ENCODE measurements around the gene PCDH17. TPM values are rescaled to one million over a fixed set of nuclear protein-coding genes. Genes with fewer than 3 reads are reported as not detected.

The PCDH17 gene
- total and polyA plus RNA-seq, 10 of the 15 experiments (the other 5 are each of a cell fraction or from before 2014, with no cell fraction given): under 0.01 to 0.58 (median 0.07) TPM; not detected in 6

GRCh38 chr13:57725480-57725879 is 93.9 kb downstream of the PCDH17 start:
- Histone ChIP-seq H3K27me3 (replicated peaks in 1 of 2; ENCODE audit: control insufficient read depth in 2 of 2, insufficient read depth in 2 of 2, low read length in 1 of 2) (no peaks in the 10 kb centered on the region), H3K4me2 (ENCODE audit: control insufficient read depth, insufficient read depth) (no peak overlapping the region), H3K4me1 (ENCODE audit: control insufficient read depth, insufficient read depth, low read length) (no peaks in the 10 kb centered on the region), H3K9me3 (replicated peaks; ENCODE audit: control insufficient read depth, insufficient read depth, low read length) (no peaks in the 10 kb centered on the region), H3K27ac (ENCODE audit: control insufficient read depth, insufficient read depth) (no peak overlapping the region), H4K20me1 (ENCODE audit: control insufficient read depth, insufficient read depth) (no peaks in the 10 kb centered on the region), H3K4me3 (no peak overlapping the region), H3K36me3 (ENCODE audit: control insufficient read depth in 2 of 2, insufficient read depth in 2 of 2, low read length in 1 of 2) (no peaks in the 10 kb centered on the region), H3K79me2 (ENCODE audit: control insufficient read depth, insufficient read depth, low read length) (no peaks in the 10 kb centered on the region), H3K9ac (ENCODE audit: control insufficient read depth, insufficient read depth, low read length) (no peak overlapping the region), H2AFZ (ENCODE audit: control insufficient read depth, low read depth, low read length) (no peak overlapping the region)
- no TSS peak for BruUV-seq (replicated peaks)
- no peak for DNase-seq (ENCODE audit: low read depth, low spot score)
- TF ChIP-seq BCL3 (IDR thresholded peaks at IDR 0.05; ENCODE audit: borderline replicate concordance, insufficient read depth, low read depth, low read length, poor library complexity, severe bottlenecking): no peak
- TF ChIP-seq TCF12 (IDR thresholded peaks at IDR 0.05; ENCODE audit: low read depth, low read length): no peak
- in situ Hi-C loops (cut with MboI) (no loop called here), intact Hi-C loops (cut with micrococcal nuclease; ENCODE audit: unreplicated experiment) (no loop called here)
- ChIA-PET RAD21 (ENCODE audit: unreplicated experiment) (no interaction called here), SMC1A (ENCODE audit: uncharacterized antibody, unreplicated experiment) (interaction anchor here (1.8 kb wide), 1 partner anchor 22 kb away, joined by 4 read pairs; no protein-coding TSS in a partner anchor), POLR2A (no interaction called here), CTCF (interaction anchor here (1.0 kb wide), 1 partner anchor 12 kb away, joined by 3 read pairs; no protein-coding TSS in a partner anchor)
- 0% methylated on average over 2 of the region's 2 CpGs for WGBS (ENCODE audit: insufficient coverage, insufficient replicate concordance, low lambda C conversion rate, missing lambda C conversion rate)
- no peak for ATAC-seq
- FAIRE-seq: no peak

GRCh38 chr13:57726981-57727380 is 95.4 kb downstream of the PCDH17 start:
- no peak overlapping the region for H3K27ac ChIP-seq (ENCODE audit: control insufficient read depth, insufficient read depth)
- ChIA-PET RAD21 (ENCODE audit: unreplicated experiment) (no interaction called here), SMC1A (ENCODE audit: uncharacterized antibody, unreplicated experiment) (interaction anchor here (0.7 to 1.8 kb wide), 3 partner anchors 23 to 1633 kb away, joined by 3 to 4 read pairs (median 3); no protein-coding TSS in a partner anchor), POLR2A (no interaction called here), CTCF (no interaction called here)
- TF ChIP-seq MYB (IDR thresholded peaks at IDR 0.05; ENCODE audit: borderline replicate concordance, low read depth, low read length) (no peak), BHLHE40 (IDR thresholded peaks at IDR 0.05; ENCODE audit: borderline replicate concordance in 1 of 2, low read depth in 2 of 2, low read length in 1 of 2) (no peak), ZNF274 (IDR thresholded peaks at IDR 0.05; ENCODE audit: insufficient read depth, insufficient read length) (no peak), ETV6 (conservative IDR thresholded peaks at IDR 0.05 in 1 of 2, IDR thresholded peaks at IDR 0.05 in 1 of 2; ENCODE audit: borderline replicate concordance in 1 of 2, low read depth in 1 of 2) (no peak), EP300 (IDR thresholded peaks at IDR 0.05; ENCODE audit: borderline replicate concordance in 1 of 2, control insufficient read depth in 1 of 2, low read depth in 2 of 2, low read length in 2 of 2) (no peak), SMARCA5 (IDR thresholded peaks at IDR 0.05) (no peak), ATF3 (IDR thresholded peaks at IDR 0.05; ENCODE audit: borderline replicate concordance, extremely low read depth, low read depth, low read length) (no peak), CTCF (IDR thresholded peaks at IDR 0.05 in 2 of 3, conservative IDR thresholded peaks at IDR 0.05 in 1 of 3; ENCODE audit: control insufficient read depth in 2 of 3, extremely low read depth in 1 of 3, insufficient read depth in 1 of 3, low read depth in 3 of 3, low read length in 3 of 3) (no peak), GABPA (IDR thresholded peaks at IDR 0.05; ENCODE audit: low read depth) (no peak)
- FAIRE-seq (no peak), DNase-seq (ENCODE audit: low read depth, low spot score) (no peak), ATAC-seq (no peak)
- no peaks in the 10 kb centered on the region for H3K36me3 ChIP-seq (ENCODE audit: control insufficient read depth in 2 of 2, insufficient read depth in 2 of 2, low read length in 1 of 2)
- no peak overlapping the region for H3K4me3 ChIP-seq
- no peaks in the 10 kb centered on the region for H4K20me1 ChIP-seq (ENCODE audit: control insufficient read depth, insufficient read depth)
- WGBS (ENCODE audit: insufficient coverage, insufficient replicate concordance, low lambda C conversion rate, missing lambda C conversion rate): 6% methylated on average over 1 of the region's 1 CpG
- no peak overlapping the region for H2AFZ ChIP-seq (ENCODE audit: control insufficient read depth, low read depth, low read length)
- no TSS peak for BruUV-seq (replicated peaks)
- H3K4me1 ChIP-seq (ENCODE audit: control insufficient read depth, insufficient read depth, low read length): no peaks in the 10 kb centered on the region
- H3K79me2 ChIP-seq (ENCODE audit: control insufficient read depth, insufficient read depth, low read length): no peaks in the 10 kb centered on the region
- no peak overlapping the region for H3K9ac ChIP-seq (ENCODE audit: control insufficient read depth, insufficient read depth, low read length)
- in situ Hi-C loops (cut with MboI): no loop called here
- H3K4me2 ChIP-seq (ENCODE audit: control insufficient read depth, insufficient read depth): no peak overlapping the region
- H3K9me3 ChIP-seq (replicated peaks; ENCODE audit: control insufficient read depth, insufficient read depth, low read length): no peaks in the 10 kb centered on the region
- intact Hi-C loops (cut with micrococcal nuclease; ENCODE audit: unreplicated experiment): no loop called here
- no peaks in the 10 kb centered on the region for H3K27me3 ChIP-seq (replicated peaks in 1 of 2; ENCODE audit: control insufficient read depth in 2 of 2, insufficient read depth in 2 of 2, low read length in 1 of 2)

Data from GM12878 (cell line).